Progenitor cell of endocrine pancreas (in vitro differentiated cells): Measurements from ENCODE around the gene MTHFD2. TPM values are rescaled to one million over a fixed set of nuclear protein-coding genes. Genes with fewer than 3 reads are reported as not detected.
A peak's percentile ranks its signal among the peaks of the same experiment; 100 is the strongest.

Source experiments
- DNase-seq: peaks from one replicate; pipeline ENCODE4 v3.0.0; 2021; ENCODE audit warnings: low spot score; ENCODE audit not compliant: unreplicated experiment
- H3K27ac Mint-ChIP-seq: 2 replicates; pipeline ENCODE4 v1.8.0; 2021; ENCODE audit warnings: mild to moderate bottlenecking, moderate library complexity, mixed read lengths
- H3K27me3 Mint-ChIP-seq: 2 replicates; pipeline ENCODE4 v1.8.0; 2021; ENCODE audit warnings: mixed read lengths
- H3K36me3 Mint-ChIP-seq: 2 replicates; pipeline ENCODE4 v1.8.0; 2022; ENCODE audit warnings: mixed read lengths; ENCODE audit not compliant: insufficient read depth
- H3K4me1 Mint-ChIP-seq: 2 replicates; pipeline ENCODE4 v1.8.0; 2021; ENCODE audit warnings: low read depth, mixed read lengths
- H3K4me3 Mint-ChIP-seq: 2 replicates; pipeline ENCODE4 v1.8.0; 2021; ENCODE audit warnings: low read depth, mild to moderate bottlenecking, moderate library complexity, mixed read lengths
- H3K9me3 Mint-ChIP-seq: 2 replicates; pipeline ENCODE4 v1.8.0; 2021; ENCODE audit warnings: low read depth, mixed read lengths
- CTCF ChIP-seq: fragments of 200-600 bp; sonication (generic); IDR thresholded peaks from one replicate; pipeline ENCODE4 v1.5.0; 2021; ENCODE audit warnings: antibody characterized with exemption, mild to moderate bottlenecking; ENCODE audit not compliant: unreplicated experiment
- total RNA-seq: library from RNA; stranded (reverse); gene quantifications from 2 replicates; pipeline ENCODE4 v1.2.1, GENCODE V29; 2021

The MTHFD2 gene
- total RNA-seq, 1 donor from 2014 or later, result 64.9 TPM

- Mint-ChIP-seq H3K36me3 (no peaks in the 10 kb centered on the region), H3K27me3 (no peaks in the 10 kb centered on the region), H3K4me1 (no peaks in the 10 kb centered on the region), H3K4me3 (no peak overlapping the region), H3K27ac (no peak overlapping the region), H3K9me3 (no peaks in the 10 kb centered on the region)
- TF ChIP-seq CTCF, result no peak
- DNase-seq, result no peak
Observed at GRCh38 chr2:74242354-74243071, 44.1 kb downstream of the MTHFD2 start.

GRCh38 chr2:74244286-74244685, 45.9 kb downstream of the MTHFD2 start:
- no peak for DNase-seq
- Mint-ChIP-seq H3K27ac (no peak overlapping the region), H3K4me1 (no peaks in the 10 kb centered on the region), H3K27me3 (no peaks in the 10 kb centered on the region), H3K9me3 (no peaks in the 10 kb centered on the region), H3K4me3 (no peak overlapping the region), H3K36me3 (no peaks in the 10 kb centered on the region)
- TF ChIP-seq CTCF, result no peak

- no peaks in the 10 kb centered on the region for H3K27me3 Mint-ChIP-seq
- no peak for DNase-seq
- no peak overlapping the region for H3K27ac Mint-ChIP-seq
- H3K36me3 Mint-ChIP-seq, result no peaks in the 10 kb centered on the region
- no peak for TF ChIP-seq CTCF
- H3K4me3 Mint-ChIP-seq, result no peak overlapping the region
- H3K9me3 Mint-ChIP-seq, result no peaks in the 10 kb centered on the region
- H3K4me1 Mint-ChIP-seq, result no peaks in the 10 kb centered on the region
Observed at GRCh38 chr2:74246496-74247195, 48.2 kb downstream of the MTHFD2 start.

- H3K4me3 Mint-ChIP-seq, result no peak overlapping the region
- no peaks in the 10 kb centered on the region for H3K36me3 Mint-ChIP-seq
- no peak for DNase-seq
- no peaks in the 10 kb centered on the region for H3K9me3 Mint-ChIP-seq
- no peak overlapping the region for H3K27ac Mint-ChIP-seq
- no peak for TF ChIP-seq CTCF
- H3K4me1 Mint-ChIP-seq, result no peaks in the 10 kb centered on the region
- no peaks in the 10 kb centered on the region for H3K27me3 Mint-ChIP-seq
Observed at GRCh38 chr2:74249406-74250122, 51.1 kb downstream of the MTHFD2 start.

GRCh38 chr2:74250189-74250631, 51.8 kb downstream of the MTHFD2 start:
- TF ChIP-seq CTCF, result peak; percentile 90
- no peak overlapping the region for H3K27ac Mint-ChIP-seq
- no peak overlapping the region for H3K4me3 Mint-ChIP-seq
- DNase-seq, result peak; percentile 23
- no peaks in the 10 kb centered on the region for H3K27me3 Mint-ChIP-seq
- no peaks in the 10 kb centered on the region for H3K9me3 Mint-ChIP-seq
- no peaks in the 10 kb centered on the region for H3K36me3 Mint-ChIP-seq
- H3K4me1 Mint-ChIP-seq, result no peaks in the 10 kb centered on the region
